H1 (cell line): Measurements from ENCODE around the gene CRIP1. TPM values are rescaled to one million over a fixed set of nuclear protein-coding genes. Genes with fewer than 3 reads are reported as not detected.

Experiments used
- CTCF ChIA-PET: fragments of 300-600 bp; sonication (Branson Sonifier 250); formaldehyde crosslinking; loops from one replicate; lab custom pipeline; 2021; ENCODE audit not compliant: partially characterized antibody; lab: Charles Lee
- POLR2A ChIA-PET: fragments of 300-600 bp; sonication (Branson Sonifier 250); formaldehyde crosslinking; loops from one replicate; lab custom pipeline; 2021; ENCODE audit warnings: inconsistent platforms; ENCODE audit not compliant: partially characterized antibody; lab: Charles Lee
- DNase-seq, 2 experiments: peaks; one replicate each; pipeline versions ENCODE4 v3.0.0 to v3.0.0-alpha.2; 2010 to 2022; ENCODE audit warnings: low spot score in 2 of 2, low read depth in 1 of 2, mixed read lengths in 1 of 2
- FAIRE-seq: peaks from 2 replicates; lab custom pipeline; 2011; peaks lifted over from hg19 to GRCh38; lab: Jason Lieb, UNC
- H2AFZ ChIP-seq: 2 replicates; pipeline ENCODE4 v1.8.1; 2012; ENCODE audit warnings: low read length, inconsistent platforms
- H2AK5ac ChIP-seq: 2 replicates; pipeline ENCODE4 v1.6.1; 2013; ENCODE audit warnings: low read depth, low read length
- H2BK120ac ChIP-seq: replicated peaks from 2 replicates; pipeline ENCODE3; 2013; ENCODE audit warnings: low read depth, low read length, inconsistent platforms
- H2BK12ac ChIP-seq: 2 replicates; pipeline ENCODE4 v1.6.1; 2013; ENCODE audit warnings: low read depth, low read length
- H2BK15ac ChIP-seq: 2 replicates; pipeline ENCODE4 v1.6.1; 2013; ENCODE audit warnings: low read length
- H2BK20ac ChIP-seq: 2 replicates; pipeline ENCODE4 v1.6.1; 2013; ENCODE audit warnings: low read length
- H2BK5ac ChIP-seq: 2 replicates; pipeline ENCODE4 v1.6.1; 2013; ENCODE audit warnings: low read depth, low read length
- H3K14ac ChIP-seq: 2 replicates; pipeline ENCODE4 v1.6.1; 2013; ENCODE audit warnings: inconsistent platforms; ENCODE audit not compliant: insufficient read length
- H3K18ac ChIP-seq: 2 replicates; pipeline ENCODE4 v1.6.1; 2013; ENCODE audit warnings: low read length; ENCODE audit errors: extremely low read depth
- H3K23ac ChIP-seq: 2 replicates; pipeline ENCODE4 v1.6.1; 2013; ENCODE audit warnings: inconsistent platforms; ENCODE audit not compliant: insufficient read length
- H3K23me2 ChIP-seq: 2 replicates; pipeline ENCODE4 v1.6.1; 2013; ENCODE audit warnings: low read depth, low read length
- H3K27ac ChIP-seq: 2 replicates; pipeline ENCODE4 v1.6.1; 2011; ENCODE audit warnings: low read depth, low read length, inconsistent platforms
- H3K27me3 ChIP-seq, 4 experiments: replicated peaks in 1 of 4; 1 replicate in 1 of 4; 2 replicates in 3 of 4; pipeline versions ENCODE4 v1.6.1 to v1.8.1; 2011 to 2013; ENCODE audit warnings: low read length in 3 of 4, mild to moderate bottlenecking in 3 of 4, inconsistent platforms in 2 of 4, mixed read lengths in 2 of 4, moderate library complexity in 1 of 4; ENCODE audit not compliant: control insufficient read depth in 3 of 4, insufficient read depth in 3 of 4; ENCODE audit errors: extremely low read depth in 1 of 4
- H3K36me3 ChIP-seq, 4 experiments: 2 replicates each; pipeline versions ENCODE4 v1.6.1 to v1.8.1; 2011 to 2013; ENCODE audit warnings: mild to moderate bottlenecking in 4 of 4, low read length in 3 of 4, moderate library complexity in 2 of 4, control low read depth in 1 of 4, inconsistent platforms in 1 of 4; ENCODE audit not compliant: insufficient read depth in 4 of 4, control insufficient read depth in 2 of 4
- H3K4ac ChIP-seq: replicated peaks from 2 replicates; pipeline ENCODE3; 2013; ENCODE audit warnings: low read length, low read depth, mixed read lengths, inconsistent platforms; ENCODE audit not compliant: insufficient read length
- H3K4me1 ChIP-seq, 4 experiments: replicated peaks in 1 of 4; 1 replicate in 1 of 4; 2 replicates in 3 of 4; pipeline versions ENCODE4 v1.6.1 to v1.8.1; 2011 to 2013; ENCODE audit warnings: low read length in 3 of 4, inconsistent platforms in 2 of 4, mixed read lengths in 1 of 4; ENCODE audit not compliant: insufficient read depth in 4 of 4, control insufficient read depth in 3 of 4
- H3K4me2 ChIP-seq, 2 experiments: 2 replicates each; pipeline versions ENCODE4 v1.6.1 to v1.8.1; 2011 to 2013; ENCODE audit warnings: low read depth in 2 of 2, low read length in 2 of 2, control low read depth in 1 of 2, inconsistent platforms in 1 of 2, mild to moderate bottlenecking in 1 of 2; ENCODE audit not compliant: insufficient read depth in 1 of 2
- H3K4me3 ChIP-seq, 4 experiments: fragments of 200-600, 300-600 bp in 1 of 4; sonication (generic), shearing (Covaris generic), sonication (Bioruptor Twin) in 1 of 4; 2 replicates each; pipeline versions ENCODE4 v1.5.1 to v1.8.1; 2011 to 2016; ENCODE audit warnings: low read length in 4 of 4, low read depth in 3 of 4, control low read depth in 2 of 4, inconsistent platforms in 2 of 4, mild to moderate bottlenecking in 2 of 4, mixed read lengths in 1 of 4, moderate library complexity in 1 of 4; ENCODE audit not compliant: insufficient read depth in 2 of 4; ENCODE audit errors: extremely low read depth in 1 of 4
- H3K56ac ChIP-seq: replicated peaks from 2 replicates; pipeline ENCODE3; 2013; ENCODE audit warnings: low read depth, mild to moderate bottlenecking, mixed read lengths, low read length, inconsistent platforms; ENCODE audit not compliant: insufficient read length
- H3K79me1 ChIP-seq: 2 replicates; pipeline ENCODE4 v1.6.1; 2013; ENCODE audit warnings: low read depth, low read length, control low read depth
- H3K79me2 ChIP-seq, 2 experiments: 2 replicates each; pipeline versions ENCODE4 v1.6.1 to v1.8.1; 2012 to 2013; ENCODE audit warnings: low read length in 2 of 2, mild to moderate bottlenecking in 2 of 2, inconsistent platforms in 1 of 2; ENCODE audit not compliant: insufficient read depth in 2 of 2, control insufficient read depth in 1 of 2
- H3K9ac ChIP-seq, 4 experiments: replicated peaks in 1 of 4; 1 replicate in 1 of 4; 2 replicates in 3 of 4; pipeline versions ENCODE4 v1.6.1 to v1.8.1; 2011 to 2013; ENCODE audit warnings: low read depth in 3 of 4, low read length in 3 of 4, control low read depth in 2 of 4, mild to moderate bottlenecking in 2 of 4, moderate library complexity in 2 of 4, inconsistent platforms in 1 of 4; ENCODE audit errors: extremely low read depth in 1 of 4
- H3K9me3 ChIP-seq, 2 experiments: 2 replicates each; pipeline versions ENCODE4 v1.6.1 to v1.8.1; 2012 to 2013; ENCODE audit warnings: mild to moderate bottlenecking in 2 of 2, moderate library complexity in 2 of 2, control low read depth in 1 of 2, inconsistent platforms in 1 of 2, low read depth in 1 of 2, low read length in 1 of 2, mixed read lengths in 1 of 2; ENCODE audit not compliant: insufficient read depth in 2 of 2
- H4K20me1 ChIP-seq, 2 experiments: replicated peaks in 1 of 2; 2 replicates each; pipeline versions ENCODE3 to v1.8.1; 2011 to 2013; ENCODE audit warnings: inconsistent platforms in 2 of 2, low read length in 2 of 2, mild to moderate bottlenecking in 1 of 2; ENCODE audit not compliant: insufficient read depth in 2 of 2, control insufficient read depth in 1 of 2
- H4K5ac ChIP-seq: 2 replicates; pipeline ENCODE4 v1.6.1; 2013; ENCODE audit warnings: low read length, low read depth, mixed read lengths, inconsistent platforms; ENCODE audit not compliant: insufficient read length
- H4K8ac ChIP-seq: 2 replicates; pipeline ENCODE4 v1.8.0; 2013; ENCODE audit warnings: mild to moderate bottlenecking, moderate library complexity, low read length, inconsistent platforms; ENCODE audit not compliant: insufficient read depth; ENCODE audit errors: extremely low read depth
- H4K91ac ChIP-seq: replicated peaks from 2 replicates; pipeline ENCODE3; 2013; ENCODE audit warnings: low read length, mixed read lengths, inconsistent platforms; ENCODE audit not compliant: insufficient read length
- ATF2 ChIP-seq: IDR thresholded peaks from 2 replicates; pipeline ENCODE4 v1.6.1; 2012; ENCODE audit warnings: low read length, inconsistent platforms
- CHD2 ChIP-seq: IDR thresholded peaks from 2 replicates; pipeline ENCODE4 v1.6.1; 2012; ENCODE audit warnings: low read length, improper control_type of control experiment
- EP300 ChIP-seq, 2 experiments: IDR thresholded peaks; 1 replicate in 1 of 2; 2 replicates in 1 of 2; pipeline ENCODE4 v1.6.1; 2011 to 2012; ENCODE audit warnings: low read depth in 2 of 2, low read length in 2 of 2, mild to moderate bottlenecking in 2 of 2, borderline replicate concordance in 1 of 2, inconsistent platforms in 1 of 2, moderate library complexity in 1 of 2
- EZH2 ChIP-seq: fragments of 200-600 bp; sonication (generic); IDR thresholded peaks from 2 replicates; pipeline ENCODE4 v1.7.1; 2012; ENCODE audit warnings: low read depth, mild to moderate bottlenecking, moderate library complexity, low read length, inconsistent platforms; ENCODE audit not compliant: severe bottlenecking
- MAFK ChIP-seq: IDR thresholded peaks from 2 replicates; pipeline ENCODE4 v1.6.1; 2012; ENCODE audit warnings: low read depth, mild to moderate bottlenecking, improper control_type of control experiment, low read length
- NANOG ChIP-seq: IDR thresholded peaks from 2 replicates; pipeline ENCODE4 v1.6.1; 2011; ENCODE audit warnings: low read length, low read depth, mild to moderate bottlenecking, inconsistent platforms; ENCODE audit not compliant: insufficient read depth, poor library complexity, severe bottlenecking
- POLR2A ChIP-seq, 2 experiments: IDR thresholded peaks; 1 replicate in 1 of 2; 2 replicates in 1 of 2; pipeline ENCODE4 v1.6.1; 2011; ENCODE audit warnings: low read depth in 2 of 2, low read length in 2 of 2, mild to moderate bottlenecking in 2 of 2; ENCODE audit errors: control extremely low read depth in 1 of 2
- RBBP5 ChIP-seq: IDR thresholded peaks from 2 replicates; pipeline ENCODE4 v1.7.1; 2012; ENCODE audit warnings: low read depth, mild to moderate bottlenecking, inconsistent platforms, low read length, moderate library complexity, borderline replicate concordance
- RNF2 ChIP-seq: fragments of 200-900, 300-1000 bp; sonication (generic); IDR thresholded peaks from 2 replicates; pipeline ENCODE4 v1.7.1; 2016; ENCODE audit warnings: borderline replicate concordance, low read depth, mild to moderate bottlenecking, antibody characterized with exemption, low read length; ENCODE audit not compliant: poor library complexity, severe bottlenecking; ENCODE audit errors: missing control alignments
- ZNF274 ChIP-seq: IDR thresholded peaks from 2 replicates; pipeline ENCODE4 v1.7.0; 2012; ENCODE audit warnings: low read length, borderline replicate concordance; ENCODE audit errors: extremely low read depth
- WGBS, 2 experiments: shearing (Covaris generic) in 1 of 2; methylation state at CpG; one replicate each; pipeline versions ENCODE4 v1.1.6 to v1.1.7; 2013 to 2015; ENCODE audit warnings: low lambda C conversion rate in 2 of 2, mixed read lengths in 2 of 2, inconsistent platforms in 1 of 2, low coverage in 1 of 2, missing lambda C conversion rate in 1 of 2; ENCODE audit not compliant: insufficient replicate concordance in 2 of 2, insufficient coverage in 1 of 2, insufficient read length in 1 of 2; ENCODE audit errors: extremely low coverage in 1 of 2, missing lambda C conversion rate in 1 of 2; 5-methylcytosine and 5-hydroxymethylcytosine counted together
- polyA plus RNA-seq, 7 experiments: library from polyadenylated mRNA; depleted of rRNA in 3 of 7; stranded (reverse) in 5 of 7; unstranded in 2 of 7; fragments of >200 nt in 5 of 7; fragments of 200-250 nt in 2 of 7; gene quantifications; 1 replicate in 5 of 7; 2 replicates in 1 of 7; 4 replicates in 1 of 7; pipeline versions ENCODE4 v1.2.1 to v1.2.3, GENCODE V29; 2011 to 2013; ENCODE audit warnings: missing spikeins in 2 of 7, mixed read lengths in 2 of 7
- total RNA-seq: library from RNA; stranded (reverse); fragmentation: NEBNext Ultra II Directional; extraction: Animal tissue kit (Norgen Biotek cat#: 25700); gene quantifications from 2 replicates; pipeline ENCODE4 v1.2.1, GENCODE V29; 2021

The CRIP1 gene
- total and polyA plus RNA-seq, 2 of the 8 experiments (the other 6 are each of a cell fraction or from before 2014, with no cell fraction given) = 1.2 to 2.2 TPM

- no peak for FAIRE-seq
- WGBS, 2 experiments = 93% methylated on average over 26 of the region's 53 CpGs; no CpG with 5 or more reads in 1 of the 2 experiments
- H2BK15ac ChIP-seq = no peak overlapping the region
- TF ChIP-seq CHD2 = no peak
- TF ChIP-seq POLR2A (IDR thresholded peaks at IDR 0.05; ENCODE audit: control extremely low read depth in 1 of 2, low read depth in 2 of 2, low read length in 2 of 2) = no peak
- no peak for TF ChIP-seq RBBP5
- TF ChIP-seq EZH2 = no peak
- TF ChIP-seq ZNF274 = no peak
- no peak for TF ChIP-seq NANOG
- no peak for TF ChIP-seq EP300 (IDR thresholded peaks at IDR 0.05; ENCODE audit: borderline replicate concordance in 1 of 2, low read depth in 2 of 2, low read length in 2 of 2)
- no peak for TF ChIP-seq RNF2
- no peak for TF ChIP-seq MAFK
- no peak for TF ChIP-seq ATF2
Measured at GRCh38 chr14:105466531-105467248, 20.0 kb upstream of the CRIP1 start.

More at GRCh38 chr14:105466531-105467248, 20.0 kb upstream of the CRIP1 start:
- Histone ChIP-seq H4K8ac (no peak overlapping the region), H2BK120ac (no peak overlapping the region), H3K23ac (no peak overlapping the region), H2BK5ac (no peak overlapping the region), H4K20me1 (peaks cover 9 to 34% of the 10 kb centered on the region in 2 experiments), H3K36me3 (peaks cover 11 to 71% (median 32%) of the 10 kb centered on the region in 4 experiments; a peak in 7 of 8 replicates), H3K4me2 (no peak overlapping the region), H3K9me3 (no peaks in the 10 kb centered on the region), H2AK5ac (no peak overlapping the region), H2BK20ac (no peak overlapping the region), H2BK12ac (no peak overlapping the region), H3K79me2 (no peaks in the 10 kb centered on the region; a peak in 1 of 4 replicates), H3K4me1 (peaks cover 0 to 9% (median 1%) of the 10 kb centered on the region in 4 experiments; a peak in 3 of 7 replicates), H4K91ac (no peak overlapping the region), H3K9ac (no peak overlapping the region), H4K5ac (no peak overlapping the region), H3K27me3 (no peaks in the 10 kb centered on the region), H3K79me1 (no peaks in the 10 kb centered on the region), H3K23me2 (no peaks in the 10 kb centered on the region), H3K18ac (no peak overlapping the region), H3K56ac (no peak overlapping the region), H3K27ac (no peak overlapping the region), H2AFZ (no peak overlapping the region), H3K14ac (no peak overlapping the region), H3K4ac (no peak overlapping the region), H3K4me3 (no peak overlapping the region)
- POLR2A ChIA-PET = interaction anchor here (1.2 kb wide), 1 partner anchor 82 kb away, joined by 3 read pairs; no protein-coding TSS in a partner anchor
- CTCF ChIA-PET = interaction anchor here (1.1 to 5.3 kb wide), 5 partner anchors 13 to 96 kb away, joined by 3 to 27 read pairs (median 6); no protein-coding TSS in a partner anchor
- no peak for DNase-seq
